GM21423 (cell line): Measurements from ENCODE around the gene DUS4L.

Source experiments
- ATAC-seq: cut with Tn5 transposase; IDR thresholded peaks from one replicate; pipeline ENCODE4 v1.9.1; 2021; ENCODE audit warnings: mild to moderate bottlenecking, moderate library complexity; ENCODE audit not compliant: unreplicated experiment

The DUS4L gene

DNA sequence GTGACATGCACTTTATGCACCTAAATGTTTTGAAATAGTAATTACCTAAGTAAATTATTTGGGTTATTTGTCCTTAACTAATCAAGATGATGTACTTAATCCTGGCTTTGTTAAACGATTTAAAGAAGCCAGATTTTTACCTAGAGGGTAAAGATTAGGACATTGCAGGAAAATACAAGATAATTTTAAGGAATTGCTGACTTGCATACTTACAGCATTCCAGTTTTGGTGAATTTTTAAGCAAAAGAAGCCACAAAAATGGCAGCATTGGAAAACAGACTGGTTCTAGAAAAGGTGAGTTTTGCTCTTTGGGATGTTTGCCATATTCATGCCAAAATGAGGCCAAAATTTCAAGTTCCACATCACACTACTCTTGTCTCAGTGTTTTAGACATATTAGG lies 49.7 kb downstream of the DUS4L start:
- ATAC-seq, result no peak

DNA sequence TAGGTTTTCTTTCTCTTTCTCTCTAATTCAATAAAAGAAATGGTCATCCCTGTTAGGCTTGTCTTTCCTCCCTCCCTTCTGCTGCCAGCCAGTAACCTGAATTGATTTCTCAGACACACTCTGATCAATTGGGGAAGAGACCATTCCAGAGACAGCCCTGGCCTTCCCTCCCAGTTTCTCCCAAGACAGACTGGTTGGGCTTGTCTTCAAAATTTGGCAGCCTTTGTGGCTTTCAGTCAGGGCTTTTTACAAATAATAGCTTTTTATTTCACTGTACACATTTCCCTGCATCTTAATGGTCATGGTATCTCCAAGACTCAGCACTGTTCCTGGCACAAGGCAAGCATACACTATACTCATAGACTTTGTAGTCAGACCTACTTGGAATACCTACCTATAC lies 50.2 kb downstream of the DUS4L start:
- ATAC-seq, result no peak

DNA sequence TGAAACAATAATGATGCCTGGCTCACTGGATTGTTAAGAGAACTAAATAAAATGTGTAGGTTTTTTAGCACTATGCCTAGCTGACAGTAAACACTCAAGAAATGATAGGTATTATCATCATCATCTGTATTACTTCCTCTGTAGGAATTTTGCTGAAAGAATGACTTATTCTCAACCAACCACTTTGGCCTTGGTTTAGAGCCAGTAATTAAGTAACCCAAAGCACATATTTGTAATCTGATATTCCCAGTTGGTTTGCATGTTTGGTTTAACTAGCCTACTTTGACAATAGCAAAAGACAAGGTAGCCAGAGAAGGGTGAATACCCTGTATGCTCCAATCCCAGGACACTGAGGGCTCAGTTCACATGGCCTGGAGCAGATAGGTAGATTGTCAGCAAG lies 50.7 kb downstream of the DUS4L start:
- ATAC-seq, result no peak

DNA sequence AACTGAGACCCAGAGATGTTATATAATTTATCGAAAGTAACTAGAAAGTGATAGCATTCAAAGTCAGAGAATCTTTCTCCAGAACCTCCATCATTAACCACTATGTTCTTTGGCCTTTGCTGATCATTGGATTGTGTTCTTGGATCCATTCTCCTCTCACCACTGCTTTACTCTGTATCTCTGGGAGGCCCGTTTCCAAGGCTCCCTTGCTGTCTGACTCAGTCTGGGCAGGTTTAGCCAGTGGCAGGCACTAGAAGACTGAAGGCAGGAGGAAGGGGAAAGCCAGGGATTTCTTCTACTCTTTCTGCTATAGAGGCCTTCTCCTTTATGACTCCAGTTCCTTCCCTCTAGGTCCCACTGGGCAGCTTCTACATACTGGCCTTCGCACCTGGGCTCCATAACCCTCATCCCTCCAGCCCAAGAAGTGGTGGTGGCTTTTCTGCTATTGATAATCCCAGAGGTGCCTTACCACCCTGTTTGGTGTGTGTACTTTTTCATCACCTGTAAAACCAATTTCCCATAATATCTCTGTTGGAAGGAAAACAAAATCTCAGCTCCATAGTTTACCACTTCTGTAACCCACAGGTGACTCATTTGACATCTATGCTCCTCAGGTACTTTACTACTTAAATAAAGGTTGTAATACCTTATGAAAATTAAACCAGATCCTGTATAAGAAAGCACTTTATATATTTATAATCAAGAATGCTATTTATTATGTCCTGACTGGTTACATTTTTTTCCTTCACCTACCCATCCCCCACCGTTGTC lies 52.3 kb downstream of the DUS4L start:
- no peak for ATAC-seq

DNA sequence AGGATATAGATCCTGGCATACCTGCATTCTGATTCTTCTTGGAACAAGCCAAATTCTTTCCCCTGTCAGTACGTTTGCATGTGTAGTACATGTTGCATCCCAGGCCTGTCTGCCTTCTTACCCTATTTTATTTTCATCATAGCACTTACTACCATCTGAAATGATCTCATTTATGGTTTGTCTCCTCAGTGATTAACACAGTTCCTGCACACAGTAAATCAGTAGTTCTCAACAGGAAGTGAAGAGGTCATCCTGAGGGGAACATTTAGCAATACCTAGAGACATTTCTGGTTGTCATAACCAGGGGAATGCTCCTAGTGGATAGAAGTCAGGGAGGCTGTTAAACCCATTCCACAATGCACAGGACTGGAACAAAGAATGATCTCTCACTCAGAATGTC lies 58.7 kb downstream of the DUS4L start:
- no peak for ATAC-seq

DNA sequence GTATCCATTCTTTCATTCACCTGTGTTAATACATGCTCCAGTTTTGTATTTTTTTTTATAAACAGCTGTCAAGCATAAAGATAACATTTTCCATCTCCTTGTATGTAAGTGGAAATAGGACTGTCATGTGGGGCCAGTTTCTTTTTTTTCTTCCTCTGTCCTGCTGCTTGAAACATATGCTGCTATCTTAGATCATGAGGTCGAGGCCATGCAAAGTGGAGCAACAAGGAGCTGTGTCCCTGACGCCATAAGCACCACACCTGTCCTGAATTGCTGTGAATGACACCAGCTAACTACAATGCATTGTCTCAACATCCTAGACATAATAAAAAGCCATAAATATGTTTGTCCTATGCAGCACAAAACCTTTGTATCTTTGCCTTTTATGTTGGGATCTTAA lies 59.1 kb downstream of the DUS4L start:
- ATAC-seq, result no peak

DNA sequence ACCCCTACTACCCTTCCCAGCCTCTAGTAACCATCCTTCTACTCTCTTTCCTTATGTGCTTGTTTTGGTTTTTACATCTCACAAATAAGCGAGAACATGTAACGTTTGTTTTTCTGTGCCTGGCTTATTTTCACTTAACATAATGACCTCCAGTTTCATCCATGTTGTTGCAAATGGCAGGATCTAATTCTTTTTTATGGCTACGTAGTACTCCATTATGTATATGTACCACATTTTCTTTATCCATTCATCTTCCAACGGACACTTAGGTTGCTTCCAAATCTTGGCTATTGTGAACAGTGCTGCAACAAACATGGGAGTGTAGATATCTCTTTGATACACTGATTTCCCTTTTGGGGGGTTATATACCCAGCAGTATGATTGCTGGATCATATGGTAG lies 63.2 kb downstream of the DUS4L start:
- no peak for ATAC-seq
